Iris pigment epithelial cell (primary cell): ENCODE data around the gene ARPP21.
A peak's percentile ranks its signal among the peaks of the same experiment; 100 is the strongest.

Experiments
- DNase-seq: peaks from one replicate; pipeline ENCODE4 v3.0.0-alpha.2; 2011; ENCODE audit warnings: low read depth

Gene ARPP21

GRCh38 chr3:35737527-35737926, 98.2 kb downstream of the ARPP21 start:
- DNase-seq = no peak

- DNase-seq = no peak
These were observed 98.8 kb downstream of the ARPP21 start for GRCh38 chr3:35737934-35738706.

DNA sequence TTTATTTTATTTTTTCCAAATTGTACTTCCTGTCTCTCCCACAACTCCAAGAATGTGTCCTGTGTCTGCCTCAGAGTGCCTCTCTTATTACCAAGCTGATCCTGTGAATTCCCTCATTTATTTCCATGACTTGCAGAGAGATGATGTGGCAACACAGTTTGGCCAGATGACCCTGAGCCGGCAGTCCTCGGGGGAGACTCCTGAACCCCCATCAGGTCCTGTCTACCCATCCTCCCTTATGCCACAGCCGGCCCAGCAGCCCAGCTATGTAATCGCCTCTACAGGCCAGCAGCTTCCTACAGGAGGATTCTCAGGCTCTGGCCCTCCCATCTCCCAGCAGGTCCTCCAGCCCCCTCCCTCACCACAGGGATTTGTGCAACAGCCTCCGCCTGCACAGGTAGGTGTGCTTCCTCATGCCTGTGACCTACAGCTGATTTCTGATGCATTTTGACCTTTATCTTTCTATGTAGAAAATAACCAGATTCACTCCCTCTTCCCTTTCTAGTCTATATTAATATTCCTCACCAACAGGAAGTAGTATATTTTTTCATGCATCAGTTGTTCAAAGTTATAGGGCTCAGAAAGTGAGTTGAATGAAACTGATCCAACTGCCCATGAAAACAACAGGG, 100.0 kb downstream of the ARPP21 start:
- no peak for DNase-seq

DNA sequence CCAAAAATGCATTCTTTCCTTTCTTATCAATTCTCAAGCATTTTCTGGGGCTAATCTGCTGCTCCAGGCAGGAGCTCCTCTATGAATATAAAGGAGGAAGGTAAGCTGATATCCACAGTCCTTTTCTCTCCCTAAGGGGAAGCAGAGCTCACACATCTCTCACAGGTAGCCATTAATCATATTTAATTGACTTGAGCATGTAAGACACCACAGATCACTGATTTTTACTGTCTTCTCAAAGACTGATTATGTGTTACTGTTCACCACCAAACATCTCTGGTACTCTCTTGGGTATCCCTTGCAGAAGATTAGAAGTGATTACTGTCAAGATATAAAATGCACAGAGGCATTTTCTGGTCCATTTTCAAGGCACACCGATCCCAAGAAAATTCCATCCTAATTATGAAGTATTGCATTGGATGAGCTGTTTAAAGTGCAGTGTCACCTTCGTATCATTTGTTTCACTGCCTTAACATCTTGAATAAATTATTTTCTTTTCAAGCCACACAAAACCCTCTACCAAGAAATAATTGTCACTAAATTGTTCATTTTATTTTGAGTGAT, 100.7 kb downstream of the ARPP21 start:
- DNase-seq = no peak

DNA sequence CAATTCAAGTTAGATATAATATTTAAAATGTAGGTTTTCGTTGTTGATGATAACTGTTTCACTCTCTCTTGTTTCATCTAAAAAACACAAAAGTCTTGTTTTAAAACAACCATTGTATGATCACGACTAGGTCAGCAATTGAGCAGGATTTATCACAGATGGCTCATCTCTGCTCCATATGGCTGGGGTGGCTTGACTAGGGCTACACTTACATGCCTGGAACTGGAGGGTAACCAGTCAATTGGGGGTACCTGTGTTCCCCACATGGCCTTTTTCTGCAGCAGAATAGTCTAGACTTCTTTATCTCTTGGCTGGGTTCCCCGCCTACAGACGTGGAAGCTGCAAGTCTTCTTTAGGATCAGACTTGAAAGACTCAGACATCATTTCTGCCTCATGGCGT, 103.9 kb downstream of the ARPP21 start:
- no peak for DNase-seq

GRCh38 chr3:35744419-35744818, 105.1 kb downstream of the ARPP21 start:
- no peak for DNase-seq

DNA sequence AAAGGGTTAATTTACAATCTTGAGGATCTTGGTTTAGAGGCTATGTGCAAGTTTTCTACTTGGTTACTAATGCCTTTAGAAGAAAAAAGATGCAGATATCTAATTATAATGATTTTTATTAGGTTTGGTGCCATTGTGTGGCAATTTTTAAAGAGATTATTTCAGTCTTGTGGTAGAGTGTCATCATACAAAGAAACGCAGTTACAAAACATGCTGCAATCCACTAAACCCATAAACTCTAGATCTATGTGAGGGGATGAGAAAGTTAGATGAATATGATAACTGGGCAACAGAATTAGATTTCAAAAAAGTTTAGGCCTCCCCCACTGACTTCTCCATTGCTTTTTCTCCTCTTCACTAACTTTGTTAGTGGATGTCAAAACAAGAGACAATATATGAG, 106.0 kb downstream of the ARPP21 start:
- DNase-seq = no peak

DNA sequence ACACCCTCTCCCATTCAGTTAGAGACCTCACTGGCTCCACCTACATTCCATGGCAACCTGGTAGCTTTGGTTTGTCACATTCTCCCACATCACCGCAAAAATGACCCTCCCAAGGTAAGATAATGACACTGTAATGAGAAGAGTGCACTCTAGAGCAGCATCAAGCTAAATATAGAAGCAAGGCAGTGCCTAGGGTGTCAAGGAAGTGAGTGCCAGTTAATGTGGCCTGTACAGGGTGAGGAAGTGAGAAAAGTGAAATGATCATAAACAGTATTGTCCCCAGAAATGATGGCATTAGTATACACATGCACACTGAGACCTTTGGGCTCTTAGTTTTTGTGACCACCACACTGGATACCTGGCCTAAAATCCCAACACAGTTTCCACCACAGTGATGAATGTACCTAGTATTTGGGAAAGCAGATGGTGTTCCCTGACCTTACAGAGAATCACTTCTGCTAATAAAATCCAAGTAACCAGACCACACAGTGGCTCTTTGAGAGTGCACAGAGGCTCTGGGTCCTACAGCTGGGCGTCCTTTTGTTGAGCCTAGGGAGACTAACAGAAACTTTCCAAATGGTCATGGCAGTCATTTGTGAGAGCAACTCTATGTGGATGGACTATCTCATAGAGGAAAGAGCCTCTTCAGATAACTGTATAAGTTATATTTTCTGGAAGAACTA, 106.6 kb downstream of the ARPP21 start:
- DNase-seq = no peak

- no peak for DNase-seq
These were observed 107.2 kb downstream of the ARPP21 start for GRCh38 chr3:35746492-35746891.

GRCh38 chr3:35748144-35748543, 108.8 kb downstream of the ARPP21 start:
- no peak for DNase-seq

- DNase-seq = no peak
These were observed 111.9 kb downstream of the ARPP21 start for GRCh38 chr3:35751207-35751606.

- DNase-seq = no peak
These were observed 118.8 kb downstream of the ARPP21 start for GRCh38 chr3:35757991-35758757.

- no peak for DNase-seq
These were observed 120.8 kb downstream of the ARPP21 start for GRCh38 chr3:35760146-35760545.

- DNase-seq = no peak
These were observed 122.0 kb downstream of the ARPP21 start for GRCh38 chr3:35761311-35761710.

GRCh38 chr3:35772381-35773015, 133.2 kb downstream of the ARPP21 start:
- peak; percentile 2 for DNase-seq

DNA sequence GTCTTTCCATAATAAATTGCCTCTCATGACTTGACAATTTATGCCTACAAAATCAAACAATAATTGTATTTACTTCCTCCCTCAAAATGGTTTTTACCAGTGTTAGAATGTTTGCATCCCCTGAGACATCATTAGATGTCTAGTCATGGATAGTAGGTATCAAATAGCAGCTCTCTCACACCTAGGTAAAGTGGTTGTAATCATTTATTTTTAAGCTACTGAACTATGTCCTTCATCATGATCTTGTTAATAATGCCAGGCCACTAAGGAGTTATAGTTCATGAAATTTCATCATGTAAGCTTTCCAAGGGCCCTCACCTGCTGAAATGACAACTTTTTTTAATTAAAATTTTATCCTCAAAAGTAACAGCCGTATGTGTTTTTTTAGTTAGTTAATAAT, 134.1 kb downstream of the ARPP21 start:
- no peak for DNase-seq

DNA sequence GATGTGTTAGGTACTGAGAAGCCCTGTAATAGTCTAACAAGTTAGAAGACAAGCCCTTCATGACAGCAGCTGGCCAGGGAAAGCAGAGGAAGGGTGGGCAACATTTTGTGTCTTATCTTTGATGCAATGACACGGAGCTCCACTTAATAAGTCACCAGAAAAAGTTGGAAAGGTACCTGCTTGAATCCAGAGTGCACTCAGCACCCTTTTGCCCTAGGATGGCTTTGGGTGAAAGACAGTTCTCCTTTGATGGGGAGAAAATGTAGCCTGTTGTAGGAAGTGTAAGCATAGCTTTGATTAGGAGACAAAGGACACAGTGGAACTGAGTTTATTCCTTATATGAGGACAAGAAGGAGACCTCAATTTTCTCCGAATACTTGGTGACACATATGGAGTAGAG, 137.0 kb downstream of the ARPP21 start:
- DNase-seq = no peak

GRCh38 chr3:35777065-35777464, 137.7 kb downstream of the ARPP21 start:
- no peak for DNase-seq

DNA sequence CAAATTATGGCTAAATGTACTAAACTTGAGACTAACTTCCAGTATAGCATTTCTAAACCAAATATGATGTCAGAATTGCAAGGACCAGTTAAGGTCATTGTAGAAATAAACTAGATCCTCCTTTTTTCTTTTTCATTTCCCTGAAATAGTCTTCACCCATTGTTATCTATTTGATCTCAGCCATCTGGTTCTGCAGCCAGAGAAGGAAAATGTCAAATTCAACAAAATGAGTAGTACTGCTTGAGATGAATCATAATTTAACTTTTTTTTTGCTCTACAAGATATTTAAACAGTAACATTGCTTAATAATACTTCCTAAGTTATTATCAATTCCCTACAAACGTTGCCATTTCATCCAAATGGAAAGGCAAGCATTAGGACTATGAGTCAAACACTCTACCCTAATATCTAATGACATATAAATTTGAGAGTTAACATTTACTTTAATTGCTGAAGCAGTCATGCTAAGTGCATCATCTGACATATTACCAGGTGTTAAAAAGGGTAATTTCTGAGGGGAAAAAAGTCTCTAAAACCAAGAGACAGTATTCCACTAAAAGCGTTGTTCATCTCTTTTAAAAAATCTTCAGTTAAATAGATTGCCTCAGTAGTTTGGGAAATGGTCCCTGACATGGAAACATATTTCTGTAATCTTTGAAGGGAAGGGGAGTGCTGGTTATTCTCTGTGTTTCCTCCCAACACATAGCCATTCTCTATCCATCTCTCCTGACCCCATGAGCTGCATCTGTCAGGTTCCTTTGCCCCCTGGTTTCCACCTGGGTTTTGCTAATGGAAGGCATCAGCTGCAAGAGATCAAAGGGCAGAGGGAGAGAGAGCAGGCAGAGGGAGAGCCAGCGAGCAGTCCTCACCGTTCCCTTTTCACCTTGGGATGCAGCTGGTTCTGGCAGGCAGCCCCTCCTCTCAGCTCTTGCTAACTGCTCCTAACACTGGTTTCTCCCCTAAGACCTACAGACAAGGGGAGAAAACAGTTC, 138.5 kb downstream of the ARPP21 start:
- no peak for DNase-seq

- DNase-seq = no peak
These were observed 140.3 kb downstream of the ARPP21 start for GRCh38 chr3:35779611-35780010.
